HUES6 (cell line): Measurements from ENCODE around the gene CHRND.

Experiments
- H3K27ac ChIP-seq: 2 replicates; pipeline ENCODE4 v1.7.0; 2013; ENCODE audit warnings: low read depth, mild to moderate bottlenecking, low read length, inconsistent platforms
- H3K27me3 ChIP-seq: 2 replicates; pipeline ENCODE4 v1.6.1; 2013; ENCODE audit warnings: low read length; ENCODE audit not compliant: control insufficient read depth, insufficient read depth
- H3K36me3 ChIP-seq: 2 replicates; pipeline ENCODE4 v1.6.1; 2013; ENCODE audit warnings: low read length; ENCODE audit not compliant: control insufficient read depth, insufficient read depth
- H3K4me1 ChIP-seq: 2 replicates; pipeline ENCODE4 v1.6.1; 2013; ENCODE audit warnings: low read length; ENCODE audit not compliant: control insufficient read depth, insufficient read depth
- H3K4me3 ChIP-seq: 2 replicates; pipeline ENCODE4 v1.5.1; 2013; ENCODE audit warnings: low read depth, low read length
- H3K9ac ChIP-seq: one replicate; pipeline ENCODE4 v1.6.1; 2013; ENCODE audit warnings: mild to moderate bottlenecking, low read length
- H3K9me3 ChIP-seq: 2 replicates; pipeline ENCODE4 v1.6.1; 2013; ENCODE audit warnings: low read depth, low read length; ENCODE audit not compliant: control insufficient read depth, insufficient read depth

CHRND gene

GRCh38 chr2:232525791-232526371 is at the start of gene CHRND:
CHRND (plus strand) TSS chr2:232526160; CDS start chr2:232526216, 56 bp downstream.
- Histone ChIP-seq H3K9ac (no peak within 1 kb of the TSS), H3K27me3 (peaks cover 53% of the 10 kb centered on the region), H3K4me3 (no peak within 1 kb of the TSS), H3K27ac (no peak within 1 kb of the TSS), H3K9me3 (no peaks in the 10 kb centered on the region), H3K4me1 (peaks cover 8% of the 10 kb centered on the region), H3K36me3 (no peaks in the 10 kb centered on the region)

DNA sequence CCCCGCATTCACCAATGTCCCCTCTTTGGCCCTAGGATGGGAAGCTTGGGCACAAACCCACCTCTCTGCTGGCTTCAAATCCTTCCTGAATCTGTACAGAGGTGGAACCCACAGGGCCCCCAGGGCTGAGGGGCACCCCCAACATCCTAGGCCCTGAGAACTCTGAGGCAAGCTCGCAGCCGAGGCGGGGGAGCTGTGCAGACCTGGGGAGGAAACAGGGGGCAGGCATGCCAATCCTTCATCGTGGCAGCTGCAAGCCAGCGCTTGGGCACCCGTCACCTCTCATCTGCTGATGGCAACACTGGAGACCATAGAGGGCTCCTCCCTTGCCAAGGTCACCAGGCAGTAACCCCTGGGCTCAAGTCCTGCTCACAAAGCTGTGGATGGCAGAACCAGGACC is 49.2 kb upstream of the CHRND start:
- Histone ChIP-seq H3K4me1 (no peaks in the 10 kb centered on the region), H3K27ac (no peak overlapping the region), H3K9me3 (no peaks in the 10 kb centered on the region), H3K4me3 (no peak overlapping the region), H3K9ac (no peak overlapping the region), H3K36me3 (no peaks in the 10 kb centered on the region), H3K27me3 (peaks cover 57% of the 10 kb centered on the region)

DNA sequence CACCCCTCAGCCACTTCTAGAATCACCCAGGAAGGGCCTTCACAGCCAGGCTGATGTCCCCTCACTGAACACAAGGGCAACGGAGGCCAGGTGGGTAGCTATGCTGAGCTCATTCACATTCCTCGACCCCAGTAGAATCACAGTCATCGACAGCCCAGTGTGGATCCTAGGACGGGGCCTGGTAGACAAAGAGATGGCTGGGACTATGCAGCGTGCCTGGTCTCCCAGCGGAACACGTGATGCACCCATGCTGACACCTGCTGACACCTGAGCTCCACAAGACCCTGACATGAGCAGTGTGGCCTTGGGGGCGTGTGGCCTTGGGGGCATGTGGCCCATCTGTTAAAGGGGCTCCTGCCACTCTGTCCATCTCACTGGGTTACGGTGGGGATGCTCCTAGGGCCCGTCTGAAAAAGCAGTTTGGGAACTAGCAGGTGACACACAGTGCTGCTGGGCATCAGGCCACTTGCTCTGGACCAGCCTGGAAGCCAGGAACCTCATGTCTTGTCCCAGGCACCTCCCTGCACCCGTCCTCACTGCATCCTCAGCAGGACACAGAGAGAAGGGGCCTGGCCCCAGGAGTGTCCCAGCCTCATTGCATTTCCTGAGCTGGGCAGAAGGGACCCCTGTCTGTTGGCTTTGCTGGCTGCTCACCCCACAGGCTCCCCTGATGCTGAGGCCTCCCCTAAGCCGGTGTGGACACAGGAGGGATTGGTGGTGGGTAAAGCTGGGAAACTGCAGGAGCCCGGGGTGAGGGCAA is 48.0 kb upstream of the CHRND start:
- peaks cover 62% of the 10 kb centered on the region for H3K27me3 ChIP-seq
- no peak overlapping the region for H3K9ac ChIP-seq
- H3K27ac ChIP-seq: no peak overlapping the region
- no peaks in the 10 kb centered on the region for H3K36me3 ChIP-seq
- H3K4me3 ChIP-seq: no peak overlapping the region
- no peaks in the 10 kb centered on the region for H3K4me1 ChIP-seq
- H3K9me3 ChIP-seq: no peaks in the 10 kb centered on the region

DNA sequence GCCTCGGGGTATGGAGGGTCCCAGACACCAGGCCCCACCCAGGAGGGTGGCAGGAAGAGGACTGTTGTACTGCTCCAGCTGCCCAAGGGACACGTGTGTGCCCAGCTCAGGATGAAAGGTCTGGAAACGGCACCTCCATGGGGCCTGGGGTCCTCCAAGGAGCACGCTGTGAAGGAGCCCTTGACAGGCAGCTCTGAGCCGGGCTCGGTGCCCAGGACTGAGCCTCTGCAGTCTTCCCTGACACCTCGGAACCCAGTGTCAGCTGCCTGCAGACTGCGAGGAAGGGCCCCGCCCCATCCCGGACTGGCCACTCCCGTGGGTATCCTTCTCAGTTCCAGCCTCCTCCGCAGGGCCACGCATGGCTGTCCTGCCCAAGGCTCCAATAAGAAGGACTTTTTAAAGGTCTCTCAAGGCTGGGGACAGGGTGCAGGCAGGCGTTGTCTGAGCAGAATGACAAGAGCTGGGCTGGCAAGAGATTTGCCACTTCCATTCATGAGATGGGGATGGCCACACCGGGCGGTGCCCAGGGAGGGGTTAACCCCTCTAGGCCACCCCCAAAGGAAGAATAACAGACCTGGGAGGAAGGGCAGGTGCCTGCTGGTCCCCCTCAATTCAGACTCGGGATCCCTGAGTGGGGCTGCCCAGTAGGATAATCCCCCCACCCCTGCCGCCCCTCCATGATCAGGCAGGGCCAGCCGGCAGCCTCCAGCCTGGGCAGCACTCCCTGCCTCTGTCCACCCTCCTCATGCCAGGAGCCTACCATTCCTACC is 47.2 kb upstream of the CHRND start:
- Histone ChIP-seq H3K4me3 (no peak overlapping the region), H3K36me3 (no peaks in the 10 kb centered on the region), H3K9me3 (no peaks in the 10 kb centered on the region), H3K9ac (no peak overlapping the region), H3K27ac (no peak overlapping the region), H3K4me1 (no peaks in the 10 kb centered on the region), H3K27me3 (peaks cover 62% of the 10 kb centered on the region)

- Histone ChIP-seq H3K9me3 (no peaks in the 10 kb centered on the region), H3K4me3 (no peak overlapping the region), H3K27me3 (peaks cover 63% of the 10 kb centered on the region), H3K9ac (no peak overlapping the region), H3K4me1 (no peaks in the 10 kb centered on the region), H3K36me3 (no peaks in the 10 kb centered on the region), H3K27ac (no peak overlapping the region)
These were observed 46.4 kb upstream of the CHRND start for GRCh38 chr2:232479341-232480200.

GRCh38 chr2:232480201-232481190 is 45.5 kb upstream of the CHRND start:
- Histone ChIP-seq H3K27me3 (peaks cover 63% of the 10 kb centered on the region), H3K9me3 (no peaks in the 10 kb centered on the region), H3K4me3 (no peak overlapping the region), H3K9ac (no peak overlapping the region), H3K27ac (no peak overlapping the region), H3K36me3 (no peaks in the 10 kb centered on the region), H3K4me1 (0 out of 2 replicates have a peak, but pooled peaks cover 3% of the 10 kb centered on the region)

- Histone ChIP-seq H3K4me3 (no peak overlapping the region), H3K27ac (no peak overlapping the region), H3K9ac (no peak overlapping the region), H3K9me3 (no peaks in the 10 kb centered on the region), H3K4me1 (0 out of 2 replicates have a peak, but pooled peaks cover 3% of the 10 kb centered on the region), H3K27me3 (peaks cover 70% of the 10 kb centered on the region), H3K36me3 (no peaks in the 10 kb centered on the region)
These were observed 44.4 kb upstream of the CHRND start for GRCh38 chr2:232481322-232482140.

DNA sequence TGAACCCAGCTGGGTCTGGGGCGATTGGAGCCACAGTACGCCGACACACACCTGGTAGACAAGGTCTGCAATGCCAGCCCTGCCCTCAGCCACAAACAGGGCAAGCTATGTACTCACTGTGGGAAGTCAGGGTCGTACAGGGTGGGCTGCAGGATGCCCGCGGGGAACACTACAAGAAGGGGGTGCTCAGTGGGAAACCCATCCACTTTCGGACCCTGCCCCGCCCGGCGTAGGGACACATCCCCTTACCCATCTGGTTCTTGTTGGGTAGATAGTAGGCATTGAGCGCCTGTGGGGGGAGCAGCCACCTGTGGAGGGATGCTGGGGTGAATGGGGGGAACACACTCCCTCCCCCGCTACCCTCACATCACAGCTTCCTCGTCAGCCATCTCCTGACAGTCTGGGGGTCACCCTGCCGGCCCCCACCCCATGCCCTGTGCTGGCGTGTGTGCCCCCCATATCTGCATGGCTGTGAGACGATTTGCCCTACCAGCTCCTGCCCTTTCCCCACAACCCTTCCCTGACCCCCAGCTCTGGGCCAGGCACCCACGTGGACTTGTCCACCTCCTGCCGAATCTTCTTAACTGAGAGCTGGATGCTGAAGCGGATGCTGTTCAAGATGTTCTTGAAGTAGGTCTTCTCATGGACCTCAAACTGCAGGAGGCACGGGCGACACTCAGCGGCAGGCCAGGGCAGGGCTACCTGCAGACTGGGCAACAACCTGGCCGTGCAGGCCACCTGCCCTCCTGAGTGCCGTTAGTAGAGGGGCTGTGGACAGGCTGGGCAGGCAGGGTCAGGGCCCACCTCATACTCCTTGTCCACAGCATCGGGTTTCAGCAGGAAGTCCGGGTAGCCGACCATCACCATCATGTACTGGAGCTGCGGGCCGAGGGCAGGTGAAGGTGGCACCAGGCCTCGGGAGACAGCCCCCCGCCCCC is 43.4 kb upstream of the CHRND start:
- Histone ChIP-seq H3K36me3 (no peaks in the 10 kb centered on the region), H3K9ac (no peak overlapping the region), H3K9me3 (no peaks in the 10 kb centered on the region), H3K4me1 (peaks cover 3% of the 10 kb centered on the region; the same call in 1 of the 2 replicates), H3K27me3 (peaks cover 80% of the 10 kb centered on the region), H3K27ac (no peak overlapping the region), H3K4me3 (no peak overlapping the region)
